SU-DHL-6 (cell line): Measurements from ENCODE around the gene ATCAY.

Source experiments
- H2AFZ ChIP-seq: fragments of 200-600 bp; sonication (generic); 2 replicates; pipeline ENCODE4 v1.6.1; 2014; ENCODE audit warnings: low read depth, mild to moderate bottlenecking, moderate library complexity, mixed read lengths, antibody characterized with exemption, low read length; ENCODE audit not compliant: severe bottlenecking
- H3F3A ChIP-seq: fragments of 200-600 bp; shearing (Covaris generic); 2 replicates; pipeline ENCODE4 v1.6.0; 2016; ENCODE audit warnings: antibody characterized with exemption, mild to moderate bottlenecking; ENCODE audit not compliant: insufficient read depth
- H3K27ac ChIP-seq: fragments of 200-600 bp; sonication (generic); 2 replicates; pipeline ENCODE4 v1.5.1; 2016; ENCODE audit warnings: low read depth, mild to moderate bottlenecking, low read length, moderate library complexity, mixed read lengths
- H3K27me3 ChIP-seq: fragments of 200-600 bp; sonication (generic), shearing (Covaris generic); 2 replicates; pipeline ENCODE4 v1.6.0; 2014; ENCODE audit warnings: mild to moderate bottlenecking, low read length
- H3K36me3 ChIP-seq: fragments of 200-600 bp; sonication (generic); 2 replicates; pipeline ENCODE4 v1.6.1; 2014; ENCODE audit warnings: mild to moderate bottlenecking, low read length, mixed read lengths
- H3K4me2 ChIP-seq: fragments of 300-600, 200-600 bp; shearing (Covaris generic), sonication (generic); 2 replicates; pipeline ENCODE4 v1.6.0; 2014; ENCODE audit warnings: low read length, low read depth, mild to moderate bottlenecking; ENCODE audit not compliant: poor library complexity, severe bottlenecking
- H3K4me3 ChIP-seq: fragments of 200-600 bp; sonication (generic); 2 replicates; pipeline ENCODE4 v1.5.1; 2014; ENCODE audit warnings: antibody characterized with exemption, low read length, mild to moderate bottlenecking, mixed read lengths; ENCODE audit not compliant: insufficient read depth, poor library complexity, severe bottlenecking
- H3K79me2 ChIP-seq: fragments of 200-600 bp; sonication (generic); 2 replicates; pipeline ENCODE4 v1.6.1; 2014; ENCODE audit warnings: mild to moderate bottlenecking, low read length, moderate library complexity; ENCODE audit not compliant: insufficient read depth
- H3K9ac ChIP-seq: fragments of 200-600 bp; sonication (generic); 2 replicates; pipeline ENCODE4 v1.7.0; 2014; ENCODE audit warnings: mild to moderate bottlenecking, low read length
- H3K9me2 ChIP-seq: fragments of 200-600 bp; sonication (generic); replicated peaks from 2 replicates; pipeline ENCODE4 v1.6.1; 2014; ENCODE audit warnings: low read length; ENCODE audit not compliant: insufficient read depth
- H3K9me3 ChIP-seq: fragments of 200-600 bp; sonication (generic); 2 replicates; pipeline ENCODE4 v1.6.1; 2014; ENCODE audit warnings: low read length, mixed read lengths; ENCODE audit not compliant: insufficient read depth
- H4K20me1 ChIP-seq: fragments of 200-600 bp; sonication (generic); 2 replicates; pipeline ENCODE4 v1.6.1; 2014; ENCODE audit warnings: low read depth, mild to moderate bottlenecking, antibody characterized with exemption, low read length, moderate library complexity, mixed read lengths
- EZH2phosphoT487 ChIP-seq: fragments of 200-600 bp; sonication (generic), shearing (Covaris generic); conservative IDR thresholded peaks from 2 replicates; pipeline ENCODE4 v1.6.1; 2018; ENCODE audit warnings: mild to moderate bottlenecking, antibody characterized with exemption, low read length, moderate library complexity, mixed read lengths
- TF ChIP-seq, protein P1 (sequence below): fragments of 200-600 bp; sonication (generic); IDR thresholded peaks from one replicate; pipeline ENCODE4 v1.5.1; 2017; ENCODE audit warnings: antibody characterized with exemption, mild to moderate bottlenecking, low read length, moderate library complexity; ENCODE audit not compliant: insufficient read depth, poor library complexity, severe bottlenecking

The ATCAY gene

DNA sequence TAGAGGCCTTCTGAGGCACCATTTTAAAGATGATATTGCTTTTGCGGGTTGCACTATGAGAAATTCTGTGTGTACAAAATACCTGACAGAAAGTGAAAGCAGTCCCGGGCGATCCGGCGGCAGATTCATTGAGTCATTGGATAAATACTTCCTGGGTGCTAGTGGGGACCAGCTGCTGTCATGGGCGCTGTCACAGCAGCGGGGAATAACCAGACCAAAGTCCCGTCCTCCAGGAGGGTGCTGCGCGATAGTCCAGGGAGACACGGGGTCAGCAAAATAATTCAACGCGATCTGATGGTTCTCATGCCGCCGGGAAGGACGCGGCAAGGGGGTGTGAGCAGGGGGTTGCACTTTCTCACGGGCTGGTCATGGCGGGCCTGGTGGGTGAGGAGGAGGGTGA, 25.2 kb upstream of the ATCAY start:
- no peak overlapping the region for H3K4me2 ChIP-seq
- H4K20me1 ChIP-seq: no peaks in the 10 kb centered on the region
- H3K36me3 ChIP-seq: no peaks in the 10 kb centered on the region
- peaks cover 8% of the 10 kb centered on the region; the same call in 1 of the 2 replicates for H3K9me3 ChIP-seq
- H3K9me2 ChIP-seq: no peaks in the 10 kb centered on the region
- H3K4me3 ChIP-seq: no peak overlapping the region
- H3F3A ChIP-seq: no peaks in the 10 kb centered on the region
- H3K79me2 ChIP-seq: no peaks in the 10 kb centered on the region
- H3K27me3 ChIP-seq: no peaks in the 10 kb centered on the region
- H3K27ac ChIP-seq: no peak overlapping the region
- H3K9ac ChIP-seq: no peak overlapping the region
- no peak overlapping the region for H2AFZ ChIP-seq
- TF ChIP-seq, protein P1, sequence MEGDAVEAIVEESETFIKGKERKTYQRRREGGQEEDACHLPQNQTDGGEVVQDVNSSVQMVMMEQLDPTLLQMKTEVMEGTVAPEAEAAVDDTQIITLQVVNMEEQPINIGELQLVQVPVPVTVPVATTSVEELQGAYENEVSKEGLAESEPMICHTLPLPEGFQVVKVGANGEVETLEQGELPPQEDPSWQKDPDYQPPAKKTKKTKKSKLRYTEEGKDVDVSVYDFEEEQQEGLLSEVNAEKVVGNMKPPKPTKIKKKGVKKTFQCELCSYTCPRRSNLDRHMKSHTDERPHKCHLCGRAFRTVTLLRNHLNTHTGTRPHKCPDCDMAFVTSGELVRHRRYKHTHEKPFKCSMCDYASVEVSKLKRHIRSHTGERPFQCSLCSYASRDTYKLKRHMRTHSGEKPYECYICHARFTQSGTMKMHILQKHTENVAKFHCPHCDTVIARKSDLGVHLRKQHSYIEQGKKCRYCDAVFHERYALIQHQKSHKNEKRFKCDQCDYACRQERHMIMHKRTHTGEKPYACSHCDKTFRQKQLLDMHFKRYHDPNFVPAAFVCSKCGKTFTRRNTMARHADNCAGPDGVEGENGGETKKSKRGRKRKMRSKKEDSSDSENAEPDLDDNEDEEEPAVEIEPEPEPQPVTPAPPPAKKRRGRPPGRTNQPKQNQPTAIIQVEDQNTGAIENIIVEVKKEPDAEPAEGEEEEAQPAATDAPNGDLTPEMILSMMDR: no peak
- TF ChIP-seq EZH2phosphoT487: no peak

DNA sequence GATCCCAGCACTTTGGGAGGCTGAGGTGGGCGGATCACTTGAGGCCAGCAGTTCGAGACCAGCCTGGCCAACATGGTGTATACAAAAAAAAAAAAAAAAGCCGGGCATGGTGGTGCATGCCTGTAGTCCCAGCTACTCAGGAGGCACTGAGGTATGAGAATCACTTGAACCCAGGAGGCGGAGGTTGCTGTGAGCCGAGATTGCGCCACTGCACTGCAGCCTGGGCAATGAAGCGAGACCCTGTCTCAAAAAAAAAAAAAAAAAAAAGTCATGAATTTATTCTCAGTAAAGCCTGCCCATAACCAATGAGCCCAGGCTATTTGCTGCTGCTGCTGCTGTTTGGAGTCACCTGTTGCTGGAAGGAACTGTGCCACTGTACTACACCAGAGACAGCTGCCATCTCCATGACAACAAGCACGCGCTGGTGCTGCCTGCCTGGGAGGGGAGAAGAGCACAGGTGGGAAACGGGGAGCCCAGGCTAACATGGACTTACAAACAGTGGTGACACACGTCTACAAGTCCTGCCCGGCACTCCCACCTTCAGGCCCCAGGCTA, 23.0 kb upstream of the ATCAY start:
- H4K20me1 ChIP-seq: no peaks in the 10 kb centered on the region
- no peak overlapping the region for H3K4me2 ChIP-seq
- H3K27me3 ChIP-seq: no peaks in the 10 kb centered on the region
- H3F3A ChIP-seq: no peaks in the 10 kb centered on the region
- no peaks in the 10 kb centered on the region for H3K9me2 ChIP-seq
- no peaks in the 10 kb centered on the region for H3K9me3 ChIP-seq
- no peak overlapping the region for H2AFZ ChIP-seq
- no peak overlapping the region for H3K4me3 ChIP-seq
- H3K36me3 ChIP-seq: no peaks in the 10 kb centered on the region
- TF ChIP-seq, protein P1: no peak
- no peak for TF ChIP-seq EZH2phosphoT487
- H3K9ac ChIP-seq: no peak overlapping the region
- H3K79me2 ChIP-seq: no peaks in the 10 kb centered on the region
- no peak overlapping the region for H3K27ac ChIP-seq

DNA sequence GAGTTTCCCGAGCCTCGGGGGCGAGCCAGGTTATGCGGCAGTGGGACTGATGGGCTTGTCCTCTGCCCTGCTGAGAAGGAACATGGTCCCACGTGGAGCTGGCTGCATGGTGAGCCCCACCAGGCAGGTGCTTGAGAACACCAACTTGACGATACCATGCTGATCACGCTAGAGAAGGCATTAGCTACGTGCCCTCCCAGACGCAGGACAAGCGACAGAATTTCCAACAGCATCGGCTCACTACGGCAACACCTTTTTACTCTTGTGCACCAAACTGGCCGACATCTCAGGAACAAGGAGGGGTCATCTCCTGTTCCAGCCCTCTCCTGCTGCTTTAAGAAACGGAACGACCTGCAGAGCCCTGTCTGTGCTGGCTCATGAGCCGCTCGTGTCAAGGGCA, 20.0 kb upstream of the ATCAY start:
- no peaks in the 10 kb centered on the region for H3K27me3 ChIP-seq
- no peaks in the 10 kb centered on the region for H3K9me3 ChIP-seq
- no peak overlapping the region for H3K27ac ChIP-seq
- no peaks in the 10 kb centered on the region for H4K20me1 ChIP-seq
- no peak for TF ChIP-seq EZH2phosphoT487
- TF ChIP-seq, protein P1: no peak
- H3K4me3 ChIP-seq: no peak overlapping the region
- no peak overlapping the region for H2AFZ ChIP-seq
- no peaks in the 10 kb centered on the region for H3K36me3 ChIP-seq
- no peak overlapping the region for H3K9ac ChIP-seq
- no peaks in the 10 kb centered on the region for H3K9me2 ChIP-seq
- no peaks in the 10 kb centered on the region for H3K79me2 ChIP-seq
- H3F3A ChIP-seq: no peaks in the 10 kb centered on the region
- no peak overlapping the region for H3K4me2 ChIP-seq
